Measurements from ENCODE around the gene NDST1. TPM values are rescaled to one million over a fixed set of nuclear protein-coding genes. Genes with fewer than 3 reads are reported as not detected.
"Not testable (repeated sequence)": the region's sequence is repeated elsewhere in the genome, so short reads cannot be mapped to it uniquely, and the experiment has no call there.

NDST1 gene
- total RNA-seq, 6 experiments from 2014 or later, result 126 to 199 (median 147) TPM

DNA sequence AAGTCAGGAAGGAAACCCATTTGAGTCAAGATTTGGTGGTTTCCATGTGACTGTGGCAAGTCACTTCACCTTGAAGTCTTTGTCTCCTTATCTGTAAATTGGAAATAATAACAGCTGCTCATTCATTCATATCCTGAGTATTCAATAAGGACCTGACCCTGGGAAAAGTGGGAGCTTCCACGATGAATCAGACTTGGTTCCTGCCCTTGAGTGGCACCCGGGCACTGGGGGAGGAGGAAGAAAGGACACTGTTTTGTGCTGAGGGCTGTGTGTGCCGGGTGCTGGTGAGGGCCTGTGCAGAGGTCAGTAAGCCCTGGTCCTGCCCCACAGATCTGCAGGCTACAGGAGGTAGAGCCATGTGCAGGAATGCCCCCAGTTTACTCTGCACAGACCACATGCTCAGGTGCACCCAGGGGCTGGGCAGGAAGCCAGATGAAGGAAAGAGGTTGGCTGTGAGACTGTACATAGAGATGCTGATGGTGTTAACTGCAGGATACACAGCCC lies 6.8 kb downstream of the NDST1 start:
- peak overlapping the region; percentile 74 for H3K27ac Mint-ChIP-seq
- H3K36me3 Mint-ChIP-seq (ENCODE audit: low read depth), result peaks cover 6% of the 10 kb centered on the region
- no peak for TF ChIP-seq CTCF (IDR thresholded peaks at IDR 0.05)
- DNase-seq, result no peak
- no peaks in the 10 kb centered on the region for H3K9me3 Mint-ChIP-seq
- peak overlapping the region; percentile 50 for H3K4me3 Mint-ChIP-seq
- H3K4me1 Mint-ChIP-seq (ENCODE audit: low read depth), result peaks cover 89% of the 10 kb centered on the region
- H3K27me3 Mint-ChIP-seq (ENCODE audit: insufficient read depth), result no peaks in the 10 kb centered on the region; the same call in 1 of the 2 replicates

- Mint-ChIP-seq H3K36me3 (ENCODE audit: low read depth) (peaks cover 11% of the 10 kb centered on the region), H3K4me1 (ENCODE audit: low read depth) (peaks cover 87% of the 10 kb centered on the region), H3K27me3 (ENCODE audit: insufficient read depth) (no peaks in the 10 kb centered on the region; the same call in 1 of the 2 replicates), H3K4me3 (peak overlapping the region; percentile 50), H3K27ac (peak overlapping the region; percentile 74), H3K9me3 (no peaks in the 10 kb centered on the region)
- no peak for DNase-seq
- TF ChIP-seq CTCF (IDR thresholded peaks at IDR 0.05), result no peak
Measured at GRCh38 chr5:150515446-150515845, 7.5 kb downstream of the NDST1 start.

DNA sequence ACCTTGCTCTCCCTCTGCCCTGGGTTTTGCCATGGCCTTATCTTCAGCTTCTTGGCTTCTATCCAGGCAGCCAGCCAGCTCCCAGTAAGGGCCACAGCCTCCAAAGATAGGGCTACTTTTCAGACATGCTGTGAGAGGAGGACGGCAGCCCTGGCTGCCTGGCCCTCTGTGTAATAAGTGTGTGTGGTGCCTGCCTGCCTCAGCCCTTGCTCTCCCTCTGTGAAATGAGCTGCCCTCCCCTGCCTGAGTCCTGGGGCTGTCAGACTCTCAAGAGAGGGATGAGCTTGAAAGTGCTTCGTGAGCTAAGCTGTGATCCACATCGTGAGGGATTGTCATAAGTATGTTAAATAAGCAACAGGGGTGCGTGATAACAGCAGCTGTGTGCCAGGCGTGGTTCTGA lies 8.1 kb downstream of the NDST1 start:
- TF ChIP-seq CTCF (IDR thresholded peaks at IDR 0.05), result no peak
- peak overlapping the region; percentile 84 for H3K27ac Mint-ChIP-seq
- peak overlapping the region; percentile 25 for H3K4me3 Mint-ChIP-seq
- no peaks in the 10 kb centered on the region for H3K9me3 Mint-ChIP-seq
- no peaks in the 10 kb centered on the region; the same call in 1 of the 2 replicates for H3K27me3 Mint-ChIP-seq (ENCODE audit: insufficient read depth)
- peaks cover 81% of the 10 kb centered on the region for H3K4me1 Mint-ChIP-seq (ENCODE audit: low read depth)
- DNase-seq, result peak; percentile 53
- peaks cover 11% of the 10 kb centered on the region for H3K36me3 Mint-ChIP-seq (ENCODE audit: low read depth)

- peak overlapping the region; percentile 84 for H3K27ac Mint-ChIP-seq
- H3K27me3 Mint-ChIP-seq (ENCODE audit: insufficient read depth), result no peaks in the 10 kb centered on the region; the same call in none of the 2 replicates
- H3K36me3 Mint-ChIP-seq (ENCODE audit: low read depth), result peaks cover 17% of the 10 kb centered on the region
- DNase-seq, result peak; percentile 98
- peaks cover 76% of the 10 kb centered on the region for H3K4me1 Mint-ChIP-seq (ENCODE audit: low read depth)
- no peaks in the 10 kb centered on the region for H3K9me3 Mint-ChIP-seq
- H3K4me3 Mint-ChIP-seq, result peak overlapping the region; percentile 64
- TF ChIP-seq CTCF (IDR thresholded peaks at IDR 0.05), result no peak
Measured at GRCh38 chr5:150517272-150518152, 9.6 kb downstream of the NDST1 start.

- DNase-seq; H3K9me3 Mint-ChIP-seq; H3K27me3 Mint-ChIP-seq (ENCODE audit: insufficient read depth); H3K4me3 Mint-ChIP-seq: not testable (repeated sequence)
- Mint-ChIP-seq H3K27ac (peak overlapping the region; percentile 31; the same call in 1 of the 2 replicates), H3K4me1 (ENCODE audit: low read depth) (peaks cover 84% of the 10 kb centered on the region), H3K36me3 (ENCODE audit: low read depth) (peaks cover 28% of the 10 kb centered on the region)
Measured at GRCh38 chr5:150518712-150519559, 11.0 kb downstream of the NDST1 start.
